ENCODE measurements around the gene RRAS. TPM values are rescaled to one million over a fixed set of nuclear protein-coding genes. Genes with fewer than 3 reads are reported as not detected.

The RRAS gene
- total and polyA plus RNA-seq, 9 donors: 24.2 to 63.4 (median 37.6) TPM

GRCh38 chr19:49664171-49665035, 24.5 kb upstream of the RRAS start:
- TF ChIP-seq EP300 (IDR thresholded peaks at IDR 0.05) (no peak), POLR2A (IDR thresholded peaks at IDR 0.05) (peak; percentile 46), CTCF (IDR thresholded peaks at IDR 0.05) (peak in 2 of 3 donors; percentile 43 to 66)
- WGBS, 3 donors: 0 to 1% (median 0%) methylated on average over 41 to 53 of the region's 53 CpGs
- intact Hi-C loops (cut with DNase I): loop anchor here in 1 of 4 donors (2.0 kb wide), 1 partner anchor 22 kb away; the partner anchor contains the start of gene SCAF1
- Histone ChIP-seq H3K27me3 (no peaks in the 10 kb centered on the region), H3K27ac (peak overlapping the region in 1 of 2 donors; percentile 69), H3K4me1 (ENCODE audit: insufficient read depth) (peaks cover 4% of the 10 kb centered on the region), H3K4me3 (peak overlapping the region; percentile 78), H3K9me3 (no peaks in the 10 kb centered on the region), H3K36me3 (no peaks in the 10 kb centered on the region)
- DNase-seq: peak; percentile 90 to 93 (median 91)

- no peak overlapping the region for H3K27ac ChIP-seq
- H3K27me3 ChIP-seq: no peaks in the 10 kb centered on the region
- H3K9me3 ChIP-seq: no peaks in the 10 kb centered on the region
- intact Hi-C loops (cut with DNase I): no loop called here
- no peaks in the 10 kb centered on the region for H3K36me3 ChIP-seq
- H3K4me1 ChIP-seq (ENCODE audit: insufficient read depth): peaks cover 4% of the 10 kb centered on the region
- TF ChIP-seq CTCF (IDR thresholded peaks at IDR 0.05) (no peak), POLR2A (IDR thresholded peaks at IDR 0.05) (no peak), EP300 (IDR thresholded peaks at IDR 0.05) (no peak)
- DNase-seq: no peak
- no peak overlapping the region for H3K4me3 ChIP-seq
- WGBS, 3 donors: 69 to 81% (median 76%) methylated on average over 12 of the region's 12 CpGs
Measured at GRCh38 chr19:49663224-49663623, 23.3 kb upstream of the RRAS start.

- DNase-seq: peak in 1 of 5 donors; percentile 35
- Histone ChIP-seq H3K4me1 (ENCODE audit: insufficient read depth) (peaks cover 4% of the 10 kb centered on the region), H3K4me3 (no peak overlapping the region), H3K27ac (no peak overlapping the region), H3K9me3 (no peaks in the 10 kb centered on the region), H3K36me3 (no peaks in the 10 kb centered on the region), H3K27me3 (no peaks in the 10 kb centered on the region)
- TF ChIP-seq EP300 (IDR thresholded peaks at IDR 0.05) (no peak), CTCF (IDR thresholded peaks at IDR 0.05) (no peak), POLR2A (IDR thresholded peaks at IDR 0.05) (no peak)
- intact Hi-C loops (cut with DNase I): no loop called here
- WGBS, 3 donors: 85 to 88% (median 88%) methylated on average over 12 to 16 of the region's 16 CpGs
Measured at GRCh38 chr19:49662011-49662410, 22.1 kb upstream of the RRAS start.

- intact Hi-C loops (cut with DNase I): no loop called here
Measured at GRCh38 chr19:49660338-49660961, 20.5 kb upstream of the RRAS start.

More at GRCh38 chr19:49660338-49660961, 20.5 kb upstream of the RRAS start:
- Histone ChIP-seq H3K36me3 (no peaks in the 10 kb centered on the region), H3K4me1 (ENCODE audit: insufficient read depth) (no peaks in the 10 kb centered on the region), H3K9me3 (no peaks in the 10 kb centered on the region), H3K4me3 (no peak overlapping the region), H3K27ac (no peak overlapping the region), H3K27me3 (no peaks in the 10 kb centered on the region)
- 78 to 84% (median 81%) methylated on average over 14 to 15 of the region's 15 CpGs for WGBS, 3 donors
- no peak for DNase-seq
- TF ChIP-seq POLR2A (IDR thresholded peaks at IDR 0.05) (no peak), CTCF (IDR thresholded peaks at IDR 0.05) (no peak), EP300 (IDR thresholded peaks at IDR 0.05) (no peak)

All from ovary (tissue), 9 donors.